Lower leg skin (tissue), 3 donors: Measurements from ENCODE around the gene SUSD4.

Experiments
- POLR2A ChIP-seq, 2 donors: fragments of 450-650 bp; IDR thresholded peaks; one replicate each; pipeline ENCODE4 v1.6.1; 2016 to 2017; ENCODE audit warnings: antibody characterized with exemption in 2 of 2, mild to moderate bottlenecking in 1 of 2, moderate library complexity in 1 of 2
- TF ChIP-seq, protein P1 (sequence below), 3 donors: fragments of 450-650 bp; IDR thresholded peaks; one replicate each; pipeline ENCODE4 v1.5.1; 2016; ENCODE audit warnings: antibody characterized with exemption in 3 of 3, mild to moderate bottlenecking in 3 of 3, moderate library complexity in 2 of 3

- TF ChIP-seq, protein P1, sequence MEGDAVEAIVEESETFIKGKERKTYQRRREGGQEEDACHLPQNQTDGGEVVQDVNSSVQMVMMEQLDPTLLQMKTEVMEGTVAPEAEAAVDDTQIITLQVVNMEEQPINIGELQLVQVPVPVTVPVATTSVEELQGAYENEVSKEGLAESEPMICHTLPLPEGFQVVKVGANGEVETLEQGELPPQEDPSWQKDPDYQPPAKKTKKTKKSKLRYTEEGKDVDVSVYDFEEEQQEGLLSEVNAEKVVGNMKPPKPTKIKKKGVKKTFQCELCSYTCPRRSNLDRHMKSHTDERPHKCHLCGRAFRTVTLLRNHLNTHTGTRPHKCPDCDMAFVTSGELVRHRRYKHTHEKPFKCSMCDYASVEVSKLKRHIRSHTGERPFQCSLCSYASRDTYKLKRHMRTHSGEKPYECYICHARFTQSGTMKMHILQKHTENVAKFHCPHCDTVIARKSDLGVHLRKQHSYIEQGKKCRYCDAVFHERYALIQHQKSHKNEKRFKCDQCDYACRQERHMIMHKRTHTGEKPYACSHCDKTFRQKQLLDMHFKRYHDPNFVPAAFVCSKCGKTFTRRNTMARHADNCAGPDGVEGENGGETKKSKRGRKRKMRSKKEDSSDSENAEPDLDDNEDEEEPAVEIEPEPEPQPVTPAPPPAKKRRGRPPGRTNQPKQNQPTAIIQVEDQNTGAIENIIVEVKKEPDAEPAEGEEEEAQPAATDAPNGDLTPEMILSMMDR (IDR thresholded peaks at IDR 0.05), result no peak
- no peak for TF ChIP-seq POLR2A (IDR thresholded peaks at IDR 0.05)
Measured at GRCh38 chr1:223390618-223391017, 26.6 kb upstream of the SUSD4 start.
